Occipital lobe (tissue), 2 donors: ENCODE data around the gene SYT3. TPM values are rescaled to one million over a fixed set of nuclear protein-coding genes. Genes with fewer than 3 reads are reported as not detected.

ENCODE experiments used
- DNase-seq: peaks from one replicate; lab custom pipeline; 2025; lab: John Stamatoyannopoulos, UW
- total RNA-seq: library from RNA; depleted of rRNA; stranded (reverse); fragments of >200 nt; gene quantifications from one replicate; pipeline ENCODE4 v1.2.3, GENCODE V29; 2014

SYT3 gene
- total RNA-seq: 17.0 TPM

GRCh38 chr19:50639121-50640112 lies at the start of gene SYT3:
Gene SYT3, minus strand, starts transcription at chr19:50639881. Its CDS starts 2,470 bp downstream, at chr19:50637411.
- peak; percentile 62 for DNase-seq

GRCh38 chr19:50688766-50689165 lies 49.1 kb upstream of the SYT3 start:
- no peak for DNase-seq

- DNase-seq: no peak
These were observed 46.8 kb upstream of the SYT3 start for GRCh38 chr19:50686310-50687032.

GRCh38 chr19:50679177-50680125 lies 39.8 kb upstream of the SYT3 start:
- DNase-seq: peak; percentile 53

- no peak for DNase-seq
These were observed 38.6 kb upstream of the SYT3 start for GRCh38 chr19:50678323-50678722.

- DNase-seq: no peak
These were observed 38.0 kb upstream of the SYT3 start for GRCh38 chr19:50677636-50678035.

- no peak for DNase-seq
These were observed 37.0 kb upstream of the SYT3 start for GRCh38 chr19:50676625-50677197.

GRCh38 chr19:50673118-50673517 lies 33.4 kb upstream of the SYT3 start:
- no peak for DNase-seq

GRCh38 chr19:50670102-50670380 lies 30.4 kb upstream of the SYT3 start:
- DNase-seq: no peak

GRCh38 chr19:50669302-50670101 lies 29.8 kb upstream of the SYT3 start:
- peak; percentile 22 for DNase-seq

GRCh38 chr19:50668879-50669278 lies 29.2 kb upstream of the SYT3 start:
- DNase-seq: no peak

- DNase-seq: no peak
These were observed 28.7 kb upstream of the SYT3 start for GRCh38 chr19:50668416-50668815.

GRCh38 chr19:50667759-50668231 lies 28.1 kb upstream of the SYT3 start:
- no peak for DNase-seq

GRCh38 chr19:50667177-50667758 lies 27.6 kb upstream of the SYT3 start:
- DNase-seq: no peak

GRCh38 chr19:50666346-50667176 lies 26.9 kb upstream of the SYT3 start:
- DNase-seq: no peak

- DNase-seq: no peak
These were observed 24.5 kb upstream of the SYT3 start for GRCh38 chr19:50664204-50664603.

- no peak for DNase-seq
These were observed 23.8 kb upstream of the SYT3 start for GRCh38 chr19:50663482-50663790.

- DNase-seq: no peak
These were observed 23.2 kb upstream of the SYT3 start for GRCh38 chr19:50662651-50663481.
